RWPE2 (cell line): ENCODE measurements around the gene DNAH2.

Source experiments
- ATAC-seq: fragments of 200-7000 bp; cut with Tn5 transposase; 3 replicates; pipeline ENCODE4 v1.9.1; 2021; ENCODE audit warnings: low read depth
- DNase-seq: peaks from one replicate; pipeline ENCODE4 v3.0.0-alpha.2; 2020; ENCODE audit warnings: low spot score
- H3K27ac ChIP-seq: fragments of 450-650 bp; 2 replicates; pipeline ENCODE4 v1.5.1; 2017; ENCODE audit warnings: mild to moderate bottlenecking; ENCODE audit not compliant: poor library complexity, severe bottlenecking
- H3K27me3 ChIP-seq: fragments of 250-450 bp; sonication (Bioruptor Pico); 2 replicates; pipeline ENCODE4 v1.5.1; 2021; ENCODE audit warnings: mild to moderate bottlenecking, moderate library complexity; ENCODE audit not compliant: insufficient read depth, poor library complexity, severe bottlenecking
- H3K36me3 ChIP-seq: fragments of 250-450 bp; sonication (Bioruptor Pico); 2 replicates; pipeline ENCODE4 v1.5.1; 2020; ENCODE audit warnings: low read depth, mild to moderate bottlenecking, moderate library complexity
- H3K4me1 ChIP-seq: fragments of 250-450 bp; sonication (Bioruptor Pico); 2 replicates; pipeline ENCODE4 v1.5.1; 2021; ENCODE audit warnings: mild to moderate bottlenecking, moderate library complexity; ENCODE audit not compliant: insufficient read depth, poor library complexity, severe bottlenecking
- H3K4me3 ChIP-seq: fragments of 250-450 bp; sonication (Bioruptor Pico); 2 replicates; pipeline ENCODE4 v1.5.1; 2021; ENCODE audit warnings: mild to moderate bottlenecking, moderate library complexity; ENCODE audit not compliant: severe bottlenecking
- H3K9me3 ChIP-seq: fragments of 250-450 bp; sonication (Bioruptor Pico); 2 replicates; pipeline ENCODE4 v1.5.1; 2021; ENCODE audit warnings: mild to moderate bottlenecking, moderate library complexity; ENCODE audit not compliant: severe bottlenecking
- TF ChIP-seq, protein P1 (sequence below): fragments of 450-650 bp; IDR thresholded peaks from one replicate; pipeline ENCODE4 v1.5.1; 2017; ENCODE audit warnings: mild to moderate bottlenecking, moderate library complexity; ENCODE audit not compliant: poor library complexity, severe bottlenecking

The DNAH2 gene

GRCh38 chr17:7781429-7781828 is 63.9 kb downstream of the DNAH2 start:
- no peak overlapping the region for H3K4me3 ChIP-seq
- ATAC-seq (no peak), DNase-seq (no peak)
- no peaks in the 10 kb centered on the region for H3K36me3 ChIP-seq
- TF ChIP-seq, protein P1, sequence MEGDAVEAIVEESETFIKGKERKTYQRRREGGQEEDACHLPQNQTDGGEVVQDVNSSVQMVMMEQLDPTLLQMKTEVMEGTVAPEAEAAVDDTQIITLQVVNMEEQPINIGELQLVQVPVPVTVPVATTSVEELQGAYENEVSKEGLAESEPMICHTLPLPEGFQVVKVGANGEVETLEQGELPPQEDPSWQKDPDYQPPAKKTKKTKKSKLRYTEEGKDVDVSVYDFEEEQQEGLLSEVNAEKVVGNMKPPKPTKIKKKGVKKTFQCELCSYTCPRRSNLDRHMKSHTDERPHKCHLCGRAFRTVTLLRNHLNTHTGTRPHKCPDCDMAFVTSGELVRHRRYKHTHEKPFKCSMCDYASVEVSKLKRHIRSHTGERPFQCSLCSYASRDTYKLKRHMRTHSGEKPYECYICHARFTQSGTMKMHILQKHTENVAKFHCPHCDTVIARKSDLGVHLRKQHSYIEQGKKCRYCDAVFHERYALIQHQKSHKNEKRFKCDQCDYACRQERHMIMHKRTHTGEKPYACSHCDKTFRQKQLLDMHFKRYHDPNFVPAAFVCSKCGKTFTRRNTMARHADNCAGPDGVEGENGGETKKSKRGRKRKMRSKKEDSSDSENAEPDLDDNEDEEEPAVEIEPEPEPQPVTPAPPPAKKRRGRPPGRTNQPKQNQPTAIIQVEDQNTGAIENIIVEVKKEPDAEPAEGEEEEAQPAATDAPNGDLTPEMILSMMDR = no peak
- no peaks in the 10 kb centered on the region for H3K4me1 ChIP-seq
- H3K27me3 ChIP-seq = no peaks in the 10 kb centered on the region
- H3K9me3 ChIP-seq = no peaks in the 10 kb centered on the region
- H3K27ac ChIP-seq = no peak overlapping the region

DNA sequence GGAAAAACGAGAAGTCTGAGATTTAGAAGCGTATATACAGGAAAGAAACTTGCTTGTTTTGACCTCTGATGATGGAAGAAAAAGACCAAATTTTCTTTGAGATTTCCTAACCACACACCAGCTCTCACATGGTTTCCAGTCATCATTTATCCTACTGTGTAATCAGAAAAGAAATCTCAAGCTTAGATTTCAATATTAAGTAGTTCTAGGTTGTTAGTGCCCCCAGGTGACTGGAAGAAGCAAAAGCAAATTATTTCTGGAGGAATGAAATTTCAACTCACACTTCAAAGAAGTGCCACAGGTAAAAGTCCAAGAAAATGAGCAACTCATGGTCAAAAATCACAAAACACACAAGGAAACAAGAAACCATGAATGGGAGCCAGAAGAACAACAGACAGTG is 64.7 kb downstream of the DNAH2 start:
- H3K4me3 ChIP-seq = no peak overlapping the region
- no peak overlapping the region for H3K27ac ChIP-seq
- TF ChIP-seq, protein P1 = peak; percentile 51
- no peaks in the 10 kb centered on the region for H3K27me3 ChIP-seq
- ATAC-seq = no peak
- H3K36me3 ChIP-seq = no peaks in the 10 kb centered on the region
- H3K9me3 ChIP-seq = no peaks in the 10 kb centered on the region
- DNase-seq = no peak
- H3K4me1 ChIP-seq = no peaks in the 10 kb centered on the region

DNA sequence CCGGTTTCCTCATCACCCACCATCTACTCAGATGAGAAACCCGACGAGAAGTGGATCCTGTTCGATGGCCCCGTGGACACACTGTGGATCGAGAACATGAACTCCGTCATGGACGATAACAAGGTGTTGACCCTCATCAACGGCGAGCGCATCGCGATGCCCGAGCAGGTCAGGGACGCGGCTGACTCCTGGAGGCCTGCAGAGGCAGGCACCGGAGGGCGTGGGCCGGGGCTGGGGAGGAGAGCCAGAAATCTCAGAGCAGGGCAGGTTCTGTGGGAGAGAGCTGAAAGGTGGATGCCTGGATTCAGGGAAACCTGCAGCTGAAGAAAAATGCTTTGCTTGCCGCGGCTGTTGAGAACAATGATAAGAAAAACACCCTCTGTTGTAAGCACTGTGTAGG is 69.3 kb downstream of the DNAH2 start:
- Histone ChIP-seq H3K36me3 (no peaks in the 10 kb centered on the region), H3K4me1 (no peaks in the 10 kb centered on the region), H3K27ac (no peak overlapping the region), H3K27me3 (no peaks in the 10 kb centered on the region), H3K4me3 (no peak overlapping the region), H3K9me3 (no peaks in the 10 kb centered on the region)
- ATAC-seq (no peak), DNase-seq (no peak)
- TF ChIP-seq, protein P1 = no peak

- no peak for DNase-seq
- no peaks in the 10 kb centered on the region for H3K4me1 ChIP-seq
- H3K36me3 ChIP-seq = no peaks in the 10 kb centered on the region
- H3K4me3 ChIP-seq = no peak overlapping the region
- no peak overlapping the region for H3K27ac ChIP-seq
- TF ChIP-seq, protein P1 = no peak
- H3K27me3 ChIP-seq = no peaks in the 10 kb centered on the region
- no peaks in the 10 kb centered on the region for H3K9me3 ChIP-seq
- no peak for ATAC-seq
Observed at GRCh38 chr17:7789131-7789530, 71.6 kb downstream of the DNAH2 start.

DNA sequence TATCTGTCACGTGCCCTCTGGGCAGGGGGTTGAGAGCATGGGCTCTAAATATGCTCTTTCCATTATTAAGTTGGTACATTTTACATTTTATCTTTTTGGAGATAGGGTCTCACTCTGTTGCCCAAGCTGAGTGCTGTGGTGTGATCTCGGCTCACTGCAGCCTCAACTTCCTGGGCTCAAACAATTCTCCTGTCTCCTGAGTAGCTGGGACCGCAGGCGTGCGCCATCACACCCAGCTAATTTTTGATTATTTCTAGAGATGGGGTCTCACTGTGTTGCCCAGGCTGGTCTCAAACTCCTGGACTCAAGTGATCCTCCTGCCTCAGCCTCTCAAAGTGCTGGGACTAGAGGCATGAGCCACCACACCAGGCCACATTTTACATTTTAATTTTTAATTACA is 72.6 kb downstream of the DNAH2 start:
- DNase-seq (no peak), ATAC-seq (no peak)
- Histone ChIP-seq H3K36me3 (no peaks in the 10 kb centered on the region), H3K27me3 (no peaks in the 10 kb centered on the region), H3K27ac (no peak overlapping the region), H3K4me1 (no peaks in the 10 kb centered on the region), H3K9me3 (no peaks in the 10 kb centered on the region), H3K4me3 (no peak overlapping the region)
- TF ChIP-seq, protein P1 = no peak
